H1 (cell line): ENCODE data around the gene CTIF. TPM values are rescaled to one million over a fixed set of nuclear protein-coding genes. Genes with fewer than 3 reads are reported as not detected.

Experiments used
- CTCF ChIA-PET: fragments of 300-600 bp; sonication (Branson Sonifier 250); formaldehyde crosslinking; loops from one replicate; lab custom pipeline; 2021; ENCODE audit not compliant: partially characterized antibody; lab: Charles Lee
- POLR2A ChIA-PET: fragments of 300-600 bp; sonication (Branson Sonifier 250); formaldehyde crosslinking; loops from one replicate; lab custom pipeline; 2021; ENCODE audit warnings: inconsistent platforms; ENCODE audit not compliant: partially characterized antibody; lab: Charles Lee
- DNase-seq, 2 experiments: peaks; one replicate each; pipeline versions ENCODE4 v3.0.0 to v3.0.0-alpha.2; 2010 to 2022; ENCODE audit warnings: low spot score in 2 of 2, low read depth in 1 of 2, mixed read lengths in 1 of 2
- FAIRE-seq: peaks from 2 replicates; lab custom pipeline; 2011; peaks lifted over from hg19 to GRCh38; lab: Jason Lieb, UNC
- H2AFZ ChIP-seq: 2 replicates; pipeline ENCODE4 v1.8.1; 2012; ENCODE audit warnings: low read length, inconsistent platforms
- H2AK5ac ChIP-seq: 2 replicates; pipeline ENCODE4 v1.6.1; 2013; ENCODE audit warnings: low read depth, low read length
- H2BK120ac ChIP-seq: replicated peaks from 2 replicates; pipeline ENCODE3; 2013; ENCODE audit warnings: low read depth, low read length, inconsistent platforms
- H2BK12ac ChIP-seq: 2 replicates; pipeline ENCODE4 v1.6.1; 2013; ENCODE audit warnings: low read depth, low read length
- H2BK15ac ChIP-seq: 2 replicates; pipeline ENCODE4 v1.6.1; 2013; ENCODE audit warnings: low read length
- H2BK20ac ChIP-seq: 2 replicates; pipeline ENCODE4 v1.6.1; 2013; ENCODE audit warnings: low read length
- H2BK5ac ChIP-seq: 2 replicates; pipeline ENCODE4 v1.6.1; 2013; ENCODE audit warnings: low read depth, low read length
- H3K14ac ChIP-seq: 2 replicates; pipeline ENCODE4 v1.6.1; 2013; ENCODE audit warnings: inconsistent platforms; ENCODE audit not compliant: insufficient read length
- H3K18ac ChIP-seq: 2 replicates; pipeline ENCODE4 v1.6.1; 2013; ENCODE audit warnings: low read length; ENCODE audit errors: extremely low read depth
- H3K23ac ChIP-seq: 2 replicates; pipeline ENCODE4 v1.6.1; 2013; ENCODE audit warnings: inconsistent platforms; ENCODE audit not compliant: insufficient read length
- H3K23me2 ChIP-seq: 2 replicates; pipeline ENCODE4 v1.6.1; 2013; ENCODE audit warnings: low read depth, low read length
- H3K27ac ChIP-seq: 2 replicates; pipeline ENCODE4 v1.6.1; 2011; ENCODE audit warnings: low read depth, low read length, inconsistent platforms
- H3K27me3 ChIP-seq, 4 experiments: replicated peaks in 1 of 4; 1 replicate in 1 of 4; 2 replicates in 3 of 4; pipeline versions ENCODE4 v1.6.1 to v1.8.1; 2011 to 2013; ENCODE audit warnings: low read length in 3 of 4, mild to moderate bottlenecking in 3 of 4, inconsistent platforms in 2 of 4, mixed read lengths in 2 of 4, moderate library complexity in 1 of 4; ENCODE audit not compliant: control insufficient read depth in 3 of 4, insufficient read depth in 3 of 4; ENCODE audit errors: extremely low read depth in 1 of 4
- H3K36me3 ChIP-seq, 4 experiments: 2 replicates each; pipeline versions ENCODE4 v1.6.1 to v1.8.1; 2011 to 2013; ENCODE audit warnings: mild to moderate bottlenecking in 4 of 4, low read length in 3 of 4, moderate library complexity in 2 of 4, control low read depth in 1 of 4, inconsistent platforms in 1 of 4; ENCODE audit not compliant: insufficient read depth in 4 of 4, control insufficient read depth in 2 of 4
- H3K4ac ChIP-seq: replicated peaks from 2 replicates; pipeline ENCODE3; 2013; ENCODE audit warnings: low read length, low read depth, mixed read lengths, inconsistent platforms; ENCODE audit not compliant: insufficient read length
- H3K4me1 ChIP-seq, 4 experiments: replicated peaks in 1 of 4; 1 replicate in 1 of 4; 2 replicates in 3 of 4; pipeline versions ENCODE4 v1.6.1 to v1.8.1; 2011 to 2013; ENCODE audit warnings: low read length in 3 of 4, inconsistent platforms in 2 of 4, mixed read lengths in 1 of 4; ENCODE audit not compliant: insufficient read depth in 4 of 4, control insufficient read depth in 3 of 4
- H3K4me2 ChIP-seq, 2 experiments: 2 replicates each; pipeline versions ENCODE4 v1.6.1 to v1.8.1; 2011 to 2013; ENCODE audit warnings: low read depth in 2 of 2, low read length in 2 of 2, control low read depth in 1 of 2, inconsistent platforms in 1 of 2, mild to moderate bottlenecking in 1 of 2; ENCODE audit not compliant: insufficient read depth in 1 of 2
- H3K4me3 ChIP-seq, 4 experiments: fragments of 200-600, 300-600 bp in 1 of 4; sonication (generic), shearing (Covaris generic), sonication (Bioruptor Twin) in 1 of 4; 2 replicates each; pipeline versions ENCODE4 v1.5.1 to v1.8.1; 2011 to 2016; ENCODE audit warnings: low read length in 4 of 4, low read depth in 3 of 4, control low read depth in 2 of 4, inconsistent platforms in 2 of 4, mild to moderate bottlenecking in 2 of 4, mixed read lengths in 1 of 4, moderate library complexity in 1 of 4; ENCODE audit not compliant: insufficient read depth in 2 of 4; ENCODE audit errors: extremely low read depth in 1 of 4
- H3K56ac ChIP-seq: replicated peaks from 2 replicates; pipeline ENCODE3; 2013; ENCODE audit warnings: low read depth, mild to moderate bottlenecking, mixed read lengths, low read length, inconsistent platforms; ENCODE audit not compliant: insufficient read length
- H3K79me1 ChIP-seq: 2 replicates; pipeline ENCODE4 v1.6.1; 2013; ENCODE audit warnings: low read depth, low read length, control low read depth
- H3K79me2 ChIP-seq, 2 experiments: 2 replicates each; pipeline versions ENCODE4 v1.6.1 to v1.8.1; 2012 to 2013; ENCODE audit warnings: low read length in 2 of 2, mild to moderate bottlenecking in 2 of 2, inconsistent platforms in 1 of 2; ENCODE audit not compliant: insufficient read depth in 2 of 2, control insufficient read depth in 1 of 2
- H3K9ac ChIP-seq, 4 experiments: replicated peaks in 1 of 4; 1 replicate in 1 of 4; 2 replicates in 3 of 4; pipeline versions ENCODE4 v1.6.1 to v1.8.1; 2011 to 2013; ENCODE audit warnings: low read depth in 3 of 4, low read length in 3 of 4, control low read depth in 2 of 4, mild to moderate bottlenecking in 2 of 4, moderate library complexity in 2 of 4, inconsistent platforms in 1 of 4; ENCODE audit errors: extremely low read depth in 1 of 4
- H3K9me3 ChIP-seq, 2 experiments: 2 replicates each; pipeline versions ENCODE4 v1.6.1 to v1.8.1; 2012 to 2013; ENCODE audit warnings: mild to moderate bottlenecking in 2 of 2, moderate library complexity in 2 of 2, control low read depth in 1 of 2, inconsistent platforms in 1 of 2, low read depth in 1 of 2, low read length in 1 of 2, mixed read lengths in 1 of 2; ENCODE audit not compliant: insufficient read depth in 2 of 2
- H4K20me1 ChIP-seq, 2 experiments: replicated peaks in 1 of 2; 2 replicates each; pipeline versions ENCODE3 to v1.8.1; 2011 to 2013; ENCODE audit warnings: inconsistent platforms in 2 of 2, low read length in 2 of 2, mild to moderate bottlenecking in 1 of 2; ENCODE audit not compliant: insufficient read depth in 2 of 2, control insufficient read depth in 1 of 2
- H4K5ac ChIP-seq: 2 replicates; pipeline ENCODE4 v1.6.1; 2013; ENCODE audit warnings: low read length, low read depth, mixed read lengths, inconsistent platforms; ENCODE audit not compliant: insufficient read length
- H4K8ac ChIP-seq: 2 replicates; pipeline ENCODE4 v1.8.0; 2013; ENCODE audit warnings: mild to moderate bottlenecking, moderate library complexity, low read length, inconsistent platforms; ENCODE audit not compliant: insufficient read depth; ENCODE audit errors: extremely low read depth
- H4K91ac ChIP-seq: replicated peaks from 2 replicates; pipeline ENCODE3; 2013; ENCODE audit warnings: low read length, mixed read lengths, inconsistent platforms; ENCODE audit not compliant: insufficient read length
- CTCF ChIP-seq, 3 experiments: IDR thresholded peaks; 1 replicate in 2 of 3; 2 replicates in 1 of 3; pipeline versions ENCODE4 v1.5.1 to v1.6.1; 2011; ENCODE audit warnings: low read length in 3 of 3, mild to moderate bottlenecking in 3 of 3, inconsistent platforms in 2 of 3, low read depth in 1 of 3, moderate library complexity in 1 of 3; ENCODE audit not compliant: insufficient read depth in 1 of 3; ENCODE audit errors: control extremely low read depth in 1 of 3
- JUND ChIP-seq: IDR thresholded peaks from 2 replicates; pipeline ENCODE4 v1.6.1; 2011; ENCODE audit warnings: mild to moderate bottlenecking, improper control_type of control experiment, low read length
- POLR2A ChIP-seq, 2 experiments: IDR thresholded peaks; 1 replicate in 1 of 2; 2 replicates in 1 of 2; pipeline ENCODE4 v1.6.1; 2011; ENCODE audit warnings: low read depth in 2 of 2, low read length in 2 of 2, mild to moderate bottlenecking in 2 of 2; ENCODE audit errors: control extremely low read depth in 1 of 2
- WGBS, 2 experiments: shearing (Covaris generic) in 1 of 2; methylation state at CpG; one replicate each; pipeline versions ENCODE4 v1.1.6 to v1.1.7; 2013 to 2015; ENCODE audit warnings: low lambda C conversion rate in 2 of 2, mixed read lengths in 2 of 2, inconsistent platforms in 1 of 2, low coverage in 1 of 2, missing lambda C conversion rate in 1 of 2; ENCODE audit not compliant: insufficient replicate concordance in 2 of 2, insufficient coverage in 1 of 2, insufficient read length in 1 of 2; ENCODE audit errors: extremely low coverage in 1 of 2, missing lambda C conversion rate in 1 of 2; 5-methylcytosine and 5-hydroxymethylcytosine counted together
- polyA plus RNA-seq, 7 experiments: library from polyadenylated mRNA; depleted of rRNA in 3 of 7; stranded (reverse) in 5 of 7; unstranded in 2 of 7; fragments of >200 nt in 5 of 7; fragments of 200-250 nt in 2 of 7; gene quantifications; 1 replicate in 5 of 7; 2 replicates in 1 of 7; 4 replicates in 1 of 7; pipeline versions ENCODE4 v1.2.1 to v1.2.3, GENCODE V29; 2011 to 2013; ENCODE audit warnings: missing spikeins in 2 of 7, mixed read lengths in 2 of 7
- total RNA-seq: library from RNA; stranded (reverse); fragmentation: NEBNext Ultra II Directional; extraction: Animal tissue kit (Norgen Biotek cat#: 25700); gene quantifications from 2 replicates; pipeline ENCODE4 v1.2.1, GENCODE V29; 2021

The CTIF gene
- total and polyA plus RNA-seq, 2 of the 8 experiments (the other 6 are each of a cell fraction or from before 2014, with no cell fraction given), result 9.0 to 17.8 TPM

- Histone ChIP-seq H4K20me1 (no peaks in the 10 kb centered on the region), H3K79me2 (no peaks in the 10 kb centered on the region), H2BK20ac (no peak overlapping the region), H2AFZ (no peak overlapping the region), H4K8ac (peak overlapping the region; percentile 22; the same call in 1 of the 2 replicates), H2BK15ac (0 out of 2 replicates have a peak overlapping the region, but pooled peaks have one; percentile 31), H2BK12ac (peak overlapping the region; percentile 50; the same call in 1 of the 2 replicates), H4K5ac (no peak overlapping the region), H3K18ac (no peak overlapping the region), H3K27ac (no peak overlapping the region), H2BK120ac (no peak overlapping the region), H2AK5ac (no peak overlapping the region), H3K79me1 (no peaks in the 10 kb centered on the region; the same call in 1 of the 2 replicates), H3K9me3 (no peaks in the 10 kb centered on the region), H3K23me2 (no peaks in the 10 kb centered on the region), H2BK5ac (no peak overlapping the region), H3K27me3 (no peaks in the 10 kb centered on the region), H3K56ac (no peak overlapping the region), H4K91ac (no peak overlapping the region), H3K4me1 (peaks cover 4 to 36% (median 17%) of the 10 kb centered on the region in 4 experiments), H3K4me3 (no peak overlapping the region), H3K36me3 (no peaks in the 10 kb centered on the region), H3K4ac (no peak overlapping the region), H3K4me2 (no peak overlapping the region), H3K14ac (no peak overlapping the region), H3K23ac (no peak overlapping the region), H3K9ac (no peak overlapping the region)
- CTCF ChIA-PET, result interaction anchor here (1.0 to 1.5 kb wide), 8 partner anchors 8 to 207 kb away, joined by 3 to 6 read pairs (median 4); no protein-coding TSS in a partner anchor
- FAIRE-seq (no peak), DNase-seq (peak in 1 of 2 experiments; percentile 46)
- WGBS, 2 experiments, result 85% methylated on average over 16 of the region's 16 CpGs; no CpG with 5 or more reads in 1 of the 2 experiments
- POLR2A ChIA-PET, result interaction anchor here (1.3 kb wide), 1 partner anchor 11 kb away, joined by 3 read pairs; no protein-coding TSS in a partner anchor
- no peak for TF ChIP-seq POLR2A (IDR thresholded peaks at IDR 0.05; ENCODE audit: control extremely low read depth in 1 of 2, low read depth in 2 of 2, low read length in 2 of 2)
- TF ChIP-seq CTCF (IDR thresholded peaks at IDR 0.05; ENCODE audit: control extremely low read depth in 1 of 3, insufficient read depth in 1 of 3, low read depth in 1 of 3, low read length in 3 of 3), result no peak
- no peak for TF ChIP-seq JUND
Observed at GRCh38 chr18:48832938-48833700, 294.3 kb downstream of the CTIF start.
